ENCODE results near the gene NYAP2. TPM values are rescaled to one million over a fixed set of nuclear protein-coding genes. Genes with fewer than 3 reads are reported as not detected.

Gene NYAP2
- total RNA-seq, 4 donors from 2014 or later, result 0.09 to 0.61 (median 0.18) TPM; not detected in 1

GRCh38 chr2:225697936-225698335 is 298.4 kb downstream of the NYAP2 start:
- no peaks in the 10 kb centered on the region for H3K4me1 ChIP-seq
- H3K27me3 ChIP-seq, result no peaks in the 10 kb centered on the region
- 88 to 97% methylated on average over 2 of the region's 2 CpGs for WGBS, 2 donors
- no peak overlapping the region for H3K4me3 ChIP-seq
- TF ChIP-seq CTCF (IDR thresholded peaks at IDR 0.05) (no peak), POLR2A (IDR thresholded peaks at IDR 0.05) (no peak)
- H3K36me3 ChIP-seq, result no peaks in the 10 kb centered on the region
- no peak overlapping the region for H3K27ac ChIP-seq
- H3K9me3 ChIP-seq, result no peaks in the 10 kb centered on the region
- intact Hi-C loops (cut with DNase I), result no loop called here
- DNase-seq, result no peak

Small RNA genes within 50 kb of the gene (small RNA-seq; reads per million reads assigned to genes)
- 0 reads per million in 4 donors for gene AC016717.1
